Measurements from ENCODE around the gene RBCK1.

DNA sequence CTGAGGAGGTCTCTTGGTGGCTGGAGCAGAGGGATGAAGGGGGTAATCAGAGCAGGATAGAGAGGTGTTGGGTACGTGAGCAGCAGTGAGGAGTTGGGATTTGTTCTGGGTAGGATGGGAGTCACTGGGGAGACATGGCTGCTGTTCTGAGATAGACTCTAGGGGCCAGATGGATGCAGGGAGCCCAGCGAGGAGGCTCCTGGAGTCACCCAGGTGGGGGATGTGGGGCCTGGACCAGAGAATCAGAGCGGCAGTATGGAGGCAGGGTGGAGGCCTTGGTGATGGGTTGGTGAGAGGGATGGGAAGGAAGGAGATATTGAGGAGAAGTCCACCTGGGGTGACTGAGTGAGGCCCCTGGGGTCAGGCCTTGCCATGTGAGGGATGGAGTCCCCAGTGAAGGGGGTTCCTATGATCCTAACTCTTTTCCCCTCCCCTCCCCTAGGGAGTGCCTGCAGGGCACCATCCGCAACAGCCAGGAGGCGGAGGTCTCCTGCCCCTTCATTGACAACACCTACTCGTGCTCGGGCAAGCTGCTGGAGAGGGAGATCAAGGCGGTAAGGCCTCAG is 13.7 kb downstream of the RBCK1 start:
- TF ChIP-seq CHD2 (IDR thresholded peaks at IDR 0.05; ENCODE audit: borderline replicate concordance, low read depth, low read length) (no peak), ESRRA (IDR thresholded peaks at IDR 0.05; ENCODE audit: low read length) (no peak), CTCF (IDR thresholded peaks at IDR 0.05 in 2 of 3, conservative IDR thresholded peaks at IDR 0.05 in 1 of 3; ENCODE audit: control insufficient read depth in 2 of 3, extremely low read depth in 1 of 3, insufficient read depth in 1 of 3, low read depth in 3 of 3, low read length in 3 of 3) (no peak), RELA (IDR thresholded peaks at IDR 0.05; ENCODE audit: borderline replicate concordance, partially characterized antibody) (no peak), EGR1 (IDR thresholded peaks at IDR 0.05; ENCODE audit: borderline replicate concordance in 1 of 2, low read depth in 2 of 2, low read length in 2 of 2) (no peak), JUND (IDR thresholded peaks at IDR 0.05; ENCODE audit: low read depth, low read length) (no peak), MEF2B (IDR thresholded peaks at IDR 0.05; ENCODE audit: partially characterized antibody, poor library complexity, severe bottlenecking) (no peak), REST (IDR thresholded peaks at IDR 0.05; ENCODE audit: low read depth, low read length) (no peak), PML (IDR thresholded peaks at IDR 0.05; ENCODE audit: low read length) (no peak), POLR2A (IDR thresholded peaks at IDR 0.05; ENCODE audit: low read depth, low read length) (no peak)
- TF ChIP-seq, protein P1, sequence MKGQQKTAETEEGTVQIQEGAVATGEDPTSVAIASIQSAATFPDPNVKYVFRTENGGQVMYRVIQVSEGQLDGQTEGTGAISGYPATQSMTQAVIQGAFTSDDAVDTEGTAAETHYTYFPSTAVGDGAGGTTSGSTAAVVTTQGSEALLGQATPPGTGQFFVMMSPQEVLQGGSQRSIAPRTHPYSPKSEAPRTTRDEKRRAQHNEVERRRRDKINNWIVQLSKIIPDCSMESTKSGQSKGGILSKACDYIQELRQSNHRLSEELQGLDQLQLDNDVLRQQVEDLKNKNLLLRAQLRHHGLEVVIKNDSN (IDR thresholded peaks at IDR 0.05; ENCODE audit: borderline replicate concordance, extremely low read length, insufficient read depth, low read depth, low read length) = no peak
- TF ChIP-seq, protein P2, sequence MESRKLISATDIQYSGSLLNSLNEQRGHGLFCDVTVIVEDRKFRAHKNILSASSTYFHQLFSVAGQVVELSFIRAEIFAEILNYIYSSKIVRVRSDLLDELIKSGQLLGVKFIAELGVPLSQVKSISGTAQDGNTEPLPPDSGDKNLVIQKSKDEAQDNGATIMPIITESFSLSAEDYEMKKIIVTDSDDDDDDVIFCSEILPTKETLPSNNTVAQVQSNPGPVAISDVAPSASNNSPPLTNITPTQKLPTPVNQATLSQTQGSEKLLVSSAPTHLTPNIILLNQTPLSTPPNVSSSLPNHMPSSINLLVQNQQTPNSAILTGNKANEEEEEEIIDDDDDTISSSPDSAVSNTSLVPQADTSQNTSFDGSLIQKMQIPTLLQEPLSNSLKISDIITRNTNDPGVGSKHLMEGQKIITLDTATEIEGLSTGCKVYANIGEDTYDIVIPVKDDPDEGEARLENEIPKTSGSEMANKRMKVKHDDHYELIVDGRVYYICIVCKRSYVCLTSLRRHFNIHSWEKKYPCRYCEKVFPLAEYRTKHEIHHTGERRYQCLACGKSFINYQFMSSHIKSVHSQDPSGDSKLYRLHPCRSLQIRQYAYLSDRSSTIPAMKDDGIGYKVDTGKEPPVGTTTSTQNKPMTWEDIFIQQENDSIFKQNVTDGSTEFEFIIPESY (IDR thresholded peaks at IDR 0.05) = no peak

Data from GM12878 (cell line).